Tracheal epithelial cell (primary cell): Measurements from ENCODE around the gene MKNK1. TPM values are rescaled to one million over a fixed set of nuclear protein-coding genes. Genes with fewer than 3 reads are reported as not detected.

Experiments used
- total RNA-seq: library from RNA; depleted of rRNA; stranded (reverse); fragments of >200 nt; gene quantifications from 2 replicates; pipeline ENCODE4 v1.2.1, GENCODE V29; 2014

Gene MKNK1
- 8.1 and 10.4 TPM in 2 replicates for total RNA-seq

DNA sequence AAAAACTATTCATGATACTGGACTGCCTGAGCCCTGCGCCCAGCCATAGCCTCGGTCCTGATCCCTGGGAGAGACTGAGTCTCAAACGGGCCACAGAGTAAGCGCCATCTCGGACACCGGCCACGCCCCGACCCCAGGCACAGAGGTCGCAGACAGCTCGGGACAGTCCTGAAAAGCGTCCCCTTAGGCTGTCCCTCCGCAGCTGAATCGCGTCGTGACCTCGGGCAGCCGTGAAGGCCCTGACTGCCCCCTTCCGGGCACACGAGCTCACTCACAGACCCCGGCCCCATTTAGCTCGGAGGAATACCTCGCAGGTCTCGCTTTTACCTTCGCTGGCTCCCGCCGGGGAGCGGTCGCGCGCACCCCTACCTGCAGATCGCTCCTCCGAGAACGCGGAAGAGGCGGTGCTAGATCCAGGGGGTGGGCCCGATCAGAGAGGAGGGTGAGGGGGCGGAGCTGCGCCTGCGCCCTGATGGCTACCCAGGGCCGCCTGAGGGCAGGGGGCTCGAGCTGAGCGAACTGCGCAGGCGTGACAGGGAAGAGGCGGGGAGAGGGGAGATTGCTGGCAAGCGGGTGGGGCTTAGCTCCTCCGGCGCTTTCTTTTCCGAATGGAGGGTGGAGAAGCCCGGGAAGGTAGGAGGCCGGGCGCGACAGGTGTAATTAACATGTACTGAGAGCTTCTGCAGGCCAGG lies at the start of gene MKNK1:
Gene MKNK1 (minus strand): TSS at position 411 of the 692 bp plus-strand sequence. CDS start 20,941 bp downstream, outside the sequence.

DNA sequence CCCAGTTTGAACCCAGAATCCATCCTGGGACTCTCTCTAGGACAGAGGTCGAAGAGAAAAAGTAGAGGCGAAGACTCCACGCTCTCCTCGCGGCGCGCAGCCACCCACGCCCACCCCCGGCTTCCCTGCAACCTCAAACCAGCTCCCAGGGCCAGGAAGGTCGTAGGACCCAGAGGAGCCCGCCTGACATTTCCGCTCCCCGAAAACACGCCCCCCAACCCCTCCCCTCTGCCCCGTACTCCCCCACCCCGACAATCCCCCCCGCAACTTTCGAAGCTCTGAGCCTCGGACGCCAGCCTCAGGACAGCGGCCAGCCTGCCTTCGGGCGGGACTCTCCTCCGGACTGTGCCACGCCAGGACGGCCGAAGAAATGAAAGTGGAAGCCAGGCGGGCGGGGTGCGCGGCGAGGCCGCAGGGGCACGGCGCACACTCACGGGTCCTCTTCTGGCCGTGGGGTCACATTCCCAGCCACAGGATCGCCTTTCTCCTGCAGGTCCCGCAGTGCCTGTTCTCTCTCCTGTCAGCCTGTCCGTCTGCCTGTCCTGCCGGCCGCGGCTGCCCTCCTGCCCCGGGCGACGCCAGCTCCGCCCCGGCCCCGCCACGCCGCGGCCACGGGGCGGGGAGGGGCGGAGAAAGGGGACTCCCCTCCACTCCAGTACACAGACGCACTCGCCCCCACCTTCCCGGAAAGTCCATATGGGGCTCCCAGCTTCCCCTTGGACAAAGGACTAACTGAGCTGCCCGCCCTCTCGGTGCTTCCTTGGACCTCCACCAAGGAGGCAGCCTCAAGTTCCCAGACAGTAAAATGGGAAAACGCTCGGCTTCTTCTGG lies 12.4 kb upstream of the MKNK1 start, which contains the start of gene MOB3C:
Gene MOB3C (minus strand): TSS at position 535 of the 831 bp plus-strand sequence. CDS start 3,490 bp downstream, outside the sequence.

DNA sequence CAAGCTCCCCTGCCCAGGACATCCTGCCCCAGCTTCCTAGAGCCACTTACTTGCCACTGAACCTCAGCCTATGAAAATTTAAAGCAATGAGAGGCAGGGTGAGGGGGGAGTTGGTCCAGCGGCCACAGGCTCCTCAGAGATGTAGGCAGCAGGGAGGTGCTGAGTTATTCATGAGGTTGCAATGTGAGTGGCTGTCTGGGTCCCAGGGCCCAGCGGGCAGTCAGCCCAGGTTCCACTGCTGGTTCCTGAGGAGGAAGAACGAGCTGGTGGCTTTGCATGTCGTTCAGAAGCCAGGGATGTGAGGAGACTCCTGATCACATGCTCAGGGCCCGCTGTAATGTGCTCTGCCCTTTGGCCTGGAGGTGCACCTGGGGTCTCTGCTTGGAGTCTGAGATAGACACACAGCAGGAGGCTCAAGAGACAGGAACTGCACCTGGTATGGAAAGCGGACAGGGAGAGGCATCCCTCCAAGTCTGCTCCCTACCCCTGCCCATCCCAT lies 52.4 kb downstream of the MKNK1 start, which contains the start of gene KNCN:
Gene KNCN (minus strand): TSS at position 51 of the 499 bp plus-strand sequence. CDS start 432 bp downstream, outside the sequence.

Other genes with a start within 250 kb of the MKNK1 start
- gene FAAH, start 210.0 kb downstream of the MKNK1 start, total RNA-seq, result 6.6 and 13.3 TPM in 2 replicates
- not detected in 2 replicates for gene DMBX1, start 114.4 kb downstream of the MKNK1 start, total RNA-seq
- gene KNCN, start 52.6 kb downstream of the MKNK1 start, total RNA-seq, result not detected in 2 replicates
- gene MOB3C, start 12.5 kb upstream of the MKNK1 start, total RNA-seq, result 6.5 and 7.2 TPM in 2 replicates
- 34.2 and 39.9 TPM in 2 replicates for gene ATPAF1, start 64.1 kb upstream of the MKNK1 start, total RNA-seq
- not detected in 2 replicates for gene TEX38, start 67.6 kb upstream of the MKNK1 start, total RNA-seq
- gene EFCAB14, start 114.8 kb upstream of the MKNK1 start, total RNA-seq, result 40.7 and 71.2 TPM in 2 replicates
- gene CYP4B1, start 194.8 kb upstream of the MKNK1 start, total RNA-seq, result 0.72 TPM in 1 of 2 replicates, not detected in the other